Tongue (tissue), 3 donors: Measurements from ENCODE around the gene SYNPR. TPM values are rescaled to one million over a fixed set of nuclear protein-coding genes. Genes with fewer than 3 reads are reported as not detected.
"Not testable (repeated sequence)": the region's sequence is repeated elsewhere in the genome, so short reads cannot be mapped to it uniquely, and the experiment has no call there.

Experiments
- DNase-seq: peaks from one replicate; pipeline ENCODE4 v3.0.0-alpha.2; 2015
- small RNA-seq: library from RNA; depleted of rRNA; stranded (forward); fragments of <200 nt; gene quantifications from one replicate; pipeline ENCODE3, GENCODE V24; 2014; ENCODE audit warnings: low replicate concordance
- total RNA-seq: library from RNA; depleted of rRNA; stranded (reverse); fragments of >200 nt; gene quantifications from one replicate; pipeline ENCODE4 v1.2.3, GENCODE V29; 2014

Gene SYNPR
- total RNA-seq, 1 donor from 2014 or later: not detected

- DNase-seq: no peak
Measured at GRCh38 chr3:63631670-63632069, 353.6 kb downstream of the SYNPR start.

GRCh38 chr3:63635186-63635585 is 357.1 kb downstream of the SYNPR start:
- DNase-seq: no peak

- no peak for DNase-seq
Measured at GRCh38 chr3:63639806-63640205, 361.7 kb downstream of the SYNPR start.

- DNase-seq: no peak
Measured at GRCh38 chr3:63642488-63642887, 364.4 kb downstream of the SYNPR start.

- no peak for DNase-seq
Measured at GRCh38 chr3:63644212-63644797, 366.2 kb downstream of the SYNPR start.

GRCh38 chr3:63644928-63645781 is 367.0 kb downstream of the SYNPR start:
- DNase-seq: not testable (repeated sequence)

GRCh38 chr3:63652066-63652725 is 374.1 kb downstream of the SYNPR start, which contains the start of gene SNTN:
TSS of gene SNTN (plus strand) at chr3:63652675. CDS start at chr3:63652688, 13 bp downstream.
- DNase-seq: no peak

- no peak for DNase-seq
Measured at GRCh38 chr3:63654211-63654610, 376.1 kb downstream of the SYNPR start.

GRCh38 chr3:63654931-63655330 is 376.8 kb downstream of the SYNPR start:
- DNase-seq: no peak

- no peak for DNase-seq
Measured at GRCh38 chr3:63655519-63655918, 377.4 kb downstream of the SYNPR start.

- no peak for DNase-seq
Measured at GRCh38 chr3:63656786-63657185, 378.7 kb downstream of the SYNPR start.

- DNase-seq: no peak
Measured at GRCh38 chr3:63661242-63661641, 383.1 kb downstream of the SYNPR start.

GRCh38 chr3:63662011-63662410 is 383.9 kb downstream of the SYNPR start:
- DNase-seq: no peak

- no peak for DNase-seq
Measured at GRCh38 chr3:63662500-63662899, 384.4 kb downstream of the SYNPR start.

Small RNA genes within 50 kb of the gene (small RNA-seq; reads per million reads assigned to genes)
- gene RNA5SP134: 0.19 reads per million, percentile 23 among the genes with 10 or more reads in this experiment
